ENCODE measurements around the gene CRKL.

The CRKL gene

GRCh38 chr22:20952544-20953341 is 35.5 kb downstream of the CRKL start:
- DNase-seq (ENCODE audit: low spot score), result no peak

GRCh38 chr22:20953342-20953608 is 36.1 kb downstream of the CRKL start:
- DNase-seq (ENCODE audit: low spot score), result no peak

- DNase-seq (ENCODE audit: low spot score), result no peak
These were observed 36.7 kb downstream of the CRKL start for GRCh38 chr22:20953668-20954500.

- no peak for DNase-seq (ENCODE audit: low spot score)
These were observed 38.3 kb downstream of the CRKL start for GRCh38 chr22:20955548-20955947.

GRCh38 chr22:20956258-20957101 is 39.3 kb downstream of the CRKL start:
- DNase-seq (ENCODE audit: low spot score), result no peak

GRCh38 chr22:20957102-20957682 is 40.0 kb downstream of the CRKL start:
- peak; percentile 59 for DNase-seq (ENCODE audit: low spot score)

GRCh38 chr22:20957683-20958431 is 40.6 kb downstream of the CRKL start:
- DNase-seq (ENCODE audit: low spot score), result peak; percentile 65

GRCh38 chr22:20959578-20960461 is 42.6 kb downstream of the CRKL start:
- no peak for DNase-seq (ENCODE audit: low spot score)

GRCh38 chr22:20960609-20961008 is 43.4 kb downstream of the CRKL start:
- no peak for DNase-seq (ENCODE audit: low spot score)

- DNase-seq (ENCODE audit: low spot score), result no peak
These were observed 45.3 kb downstream of the CRKL start for GRCh38 chr22:20962491-20962945.

GRCh38 chr22:20963201-20964052 is 46.2 kb downstream of the CRKL start:
- DNase-seq (ENCODE audit: low spot score), result no peak

GRCh38 chr22:20964090-20964798 is 47.0 kb downstream of the CRKL start:
- no peak for DNase-seq (ENCODE audit: low spot score)

- no peak for DNase-seq (ENCODE audit: low spot score)
These were observed 47.5 kb downstream of the CRKL start for GRCh38 chr22:20964799-20965103.

GRCh38 chr22:20965104-20965887 is 48.1 kb downstream of the CRKL start:
- DNase-seq (ENCODE audit: low spot score), result no peak

GRCh38 chr22:20965888-20966855 is 49.0 kb downstream of the CRKL start:
- DNase-seq (ENCODE audit: low spot score), result no peak

GRCh38 chr22:20966883-20967696 is 49.9 kb downstream of the CRKL start, which contains the start of gene AIFM3:
Gene AIFM3, plus strand, starts transcription at chr22:20967255. Its CDS starts 690 bp downstream, at chr22:20967945.
- no peak for DNase-seq (ENCODE audit: low spot score)

Measured in AG08396 (cell line).